Measurements from ENCODE around the gene NXT1.

GRCh38 chr20:23350196-23350903 lies at the start of gene NXT1:
- TF ChIP-seq CTCF (conservative IDR thresholded peaks at IDR 0.05) (no peak; the same call in 1 of the 2 replicates), ZFX (IDR thresholded peaks at IDR 0.05) (peak; percentile 61; the same call in 1 of the 2 replicates)

Data from C4-2B (cell line).